SK-N-SH treated with all-trans-retinoic acid at 6 μM for 48 hours (cell line): Measurements from ENCODE around the gene LRRK1.

Experiments
- ATAC-seq: fragments of 200-7000 bp; cut with Tn5 transposase; 3 replicates; pipeline ENCODE4 v1.9.1; 2020; ENCODE audit warnings: mild to moderate bottlenecking, moderate library complexity
- BACH2 ChIP-seq: fragments of 250-450 bp; sonication (Bioruptor Pico); IDR thresholded peaks from 2 replicates; pipeline ENCODE4 v1.9.0; 2021; ENCODE audit warnings: mild to moderate bottlenecking, borderline replicate concordance
- CREB5 ChIP-seq: fragments of 250-450 bp; sonication (Bioruptor Pico); IDR thresholded peaks from 2 replicates; pipeline ENCODE4 v1.5.1; 2020; ENCODE audit warnings: low read depth, mild to moderate bottlenecking, moderate library complexity
- CSDC2 ChIP-seq: fragments of 250-450 bp; sonication (Bioruptor Pico); IDR thresholded peaks from 2 replicates; pipeline ENCODE4 v1.5.0; 2020; ENCODE audit warnings: mild to moderate bottlenecking, moderate library complexity
- ESRRG ChIP-seq: fragments of 250-450 bp; sonication (Bioruptor Pico); IDR thresholded peaks from 2 replicates; pipeline ENCODE4 v1.6.1; 2021; ENCODE audit warnings: mild to moderate bottlenecking
- GLIS3 ChIP-seq: fragments of 250-450 bp; sonication (Bioruptor Pico); IDR thresholded peaks from 2 replicates; pipeline ENCODE4 v1.5.0; 2020; ENCODE audit warnings: mild to moderate bottlenecking, moderate library complexity
- ISL1 ChIP-seq: fragments of 250-450 bp; sonication (Bioruptor Pico); IDR thresholded peaks from 2 replicates; pipeline ENCODE4 v2.1.2; 2022; ENCODE audit warnings: mild to moderate bottlenecking, moderate library complexity
- OSR1 ChIP-seq: fragments of 250-450 bp; sonication (Bioruptor Pico); IDR thresholded peaks from 2 replicates; pipeline ENCODE4 v1.8.0; 2022; ENCODE audit warnings: moderate library complexity, mild to moderate bottlenecking, inconsistent platforms
- RARB ChIP-seq: fragments of 250-450 bp; sonication (Bioruptor Pico); IDR thresholded peaks from 2 replicates; pipeline ENCODE4 v1.8.0; 2021; ENCODE audit warnings: mild to moderate bottlenecking, moderate library complexity
- SNAI2 ChIP-seq: fragments of 250-450 bp; sonication (Bioruptor Pico); IDR thresholded peaks from 2 replicates; pipeline ENCODE4 v1.5.0; 2020; ENCODE audit warnings: mild to moderate bottlenecking, moderate library complexity
- TCF4 ChIP-seq: fragments of 250-450 bp; sonication (Bioruptor Pico); IDR thresholded peaks from 2 replicates; pipeline ENCODE4 v1.8.0; 2021; ENCODE audit warnings: mild to moderate bottlenecking, moderate library complexity, borderline replicate concordance
- TOX ChIP-seq: fragments of 250-450 bp; sonication (Bioruptor Pico); IDR thresholded peaks from 2 replicates; pipeline ENCODE4 v1.8.0; 2021; ENCODE audit warnings: mild to moderate bottlenecking, moderate library complexity, borderline replicate concordance
- TSHZ2 ChIP-seq: fragments of 250-450 bp; sonication (Bioruptor Pico); IDR thresholded peaks from 2 replicates; pipeline ENCODE4 v1.5.0; 2020; ENCODE audit warnings: mild to moderate bottlenecking, moderate library complexity
- ZFP3 ChIP-seq: fragments of 250-450 bp; sonication (Bioruptor Pico); IDR thresholded peaks from 2 replicates; pipeline ENCODE4 v1.5.0; 2020; ENCODE audit warnings: mild to moderate bottlenecking, moderate library complexity
- ZFP30 ChIP-seq: fragments of 450-650 bp; formaldehyde crosslinking; IDR thresholded peaks from 2 replicates; pipeline ENCODE4 v1.5.0; 2022; ENCODE audit warnings: mild to moderate bottlenecking, moderate library complexity
- ZNF565 ChIP-seq: fragments of 450-650 bp; formaldehyde crosslinking; conservative IDR thresholded peaks from 2 replicates; pipeline ENCODE4 v1.5.0; 2020; ENCODE audit warnings: low read depth, mild to moderate bottlenecking, moderate library complexity
- ZNF70 ChIP-seq: fragments of 450-650 bp; formaldehyde crosslinking; IDR thresholded peaks from 2 replicates; pipeline ENCODE4 v1.5.0; 2020; ENCODE audit warnings: mild to moderate bottlenecking, moderate library complexity
- TF ChIP-seq, protein P1 (sequence below): fragments of 250-450 bp; sonication (Bioruptor Pico); IDR thresholded peaks from 2 replicates; pipeline ENCODE4 v1.5.1; 2021; ENCODE audit warnings: mild to moderate bottlenecking, moderate library complexity
- TF ChIP-seq, protein P2 (sequence below): fragments of 250-450 bp; sonication (Bioruptor Pico); IDR thresholded peaks from 2 replicates; pipeline ENCODE4 v1.8.0; 2021; ENCODE audit warnings: low read depth, mild to moderate bottlenecking, moderate library complexity, borderline replicate concordance

Gene LRRK1

DNA sequence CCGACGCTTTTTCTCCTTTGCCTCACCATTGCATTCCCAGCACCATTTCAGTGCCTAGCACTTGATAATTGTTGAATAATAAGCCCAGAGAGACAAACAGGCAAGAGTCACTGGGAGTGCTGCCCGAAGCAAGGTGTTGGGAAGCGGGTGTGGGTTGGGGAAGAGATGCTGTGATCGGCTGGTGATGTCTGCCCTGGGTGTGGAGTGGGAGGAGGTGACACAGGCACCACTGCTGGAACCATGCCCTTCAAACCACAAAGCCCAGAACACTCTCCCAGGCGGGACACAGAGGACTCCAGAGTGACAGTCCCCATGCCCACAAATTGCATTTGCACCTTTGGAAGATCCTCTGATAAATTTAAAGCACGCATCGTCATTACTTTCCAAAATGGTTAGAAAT lies 184.4 kb downstream of the LRRK1 start (continued):
- TF ChIP-seq, protein P1, sequence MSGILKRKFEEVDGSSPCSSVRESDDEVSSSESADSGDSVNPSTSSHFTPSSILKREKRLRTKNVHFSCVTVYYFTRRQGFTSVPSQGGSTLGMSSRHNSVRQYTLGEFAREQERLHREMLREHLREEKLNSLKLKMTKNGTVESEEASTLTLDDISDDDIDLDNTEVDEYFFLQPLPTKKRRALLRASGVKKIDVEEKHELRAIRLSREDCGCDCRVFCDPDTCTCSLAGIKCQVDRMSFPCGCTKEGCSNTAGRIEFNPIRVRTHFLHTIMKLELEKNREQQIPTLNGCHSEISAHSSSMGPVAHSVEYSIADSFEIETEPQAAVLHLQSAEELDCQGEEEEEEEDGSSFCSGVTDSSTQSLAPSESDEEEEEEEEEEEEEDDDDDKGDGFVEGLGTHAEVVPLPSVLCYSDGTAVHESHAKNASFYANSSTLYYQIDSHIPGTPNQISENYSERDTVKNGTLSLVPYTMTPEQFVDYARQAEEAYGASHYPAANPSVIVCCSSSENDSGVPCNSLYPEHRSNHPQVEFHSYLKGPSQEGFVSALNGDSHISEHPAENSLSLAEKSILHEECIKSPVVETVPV (CRISPR knock-in tag) = no peak
- no peak for TF ChIP-seq ZFP3 (CRISPR knock-in tag)
- TF ChIP-seq TCF4 (CRISPR knock-in tag) = no peak

- TF ChIP-seq TOX (CRISPR knock-in tag) (no peak), ZFP3 (CRISPR knock-in tag) (no peak), ZNF565 (CRISPR knock-in tag) (no peak), SNAI2 (CRISPR knock-in tag) (no peak), TSHZ2 (CRISPR knock-in tag) (no peak), CREB5 (no peak), ZNF70 (CRISPR knock-in tag) (no peak), ZFP30 (CRISPR knock-in tag) (no peak), GLIS3 (no peak), RARB (CRISPR knock-in tag) (no peak), ISL1 (CRISPR knock-in tag) (no peak), CSDC2 (no peak), ESRRG (no peak), OSR1 (CRISPR knock-in tag) (no peak), BACH2 (CRISPR knock-in tag) (no peak), TCF4 (CRISPR knock-in tag) (no peak)
- TF ChIP-seq, protein P1 (CRISPR knock-in tag) = no peak
- TF ChIP-seq, protein P2, sequence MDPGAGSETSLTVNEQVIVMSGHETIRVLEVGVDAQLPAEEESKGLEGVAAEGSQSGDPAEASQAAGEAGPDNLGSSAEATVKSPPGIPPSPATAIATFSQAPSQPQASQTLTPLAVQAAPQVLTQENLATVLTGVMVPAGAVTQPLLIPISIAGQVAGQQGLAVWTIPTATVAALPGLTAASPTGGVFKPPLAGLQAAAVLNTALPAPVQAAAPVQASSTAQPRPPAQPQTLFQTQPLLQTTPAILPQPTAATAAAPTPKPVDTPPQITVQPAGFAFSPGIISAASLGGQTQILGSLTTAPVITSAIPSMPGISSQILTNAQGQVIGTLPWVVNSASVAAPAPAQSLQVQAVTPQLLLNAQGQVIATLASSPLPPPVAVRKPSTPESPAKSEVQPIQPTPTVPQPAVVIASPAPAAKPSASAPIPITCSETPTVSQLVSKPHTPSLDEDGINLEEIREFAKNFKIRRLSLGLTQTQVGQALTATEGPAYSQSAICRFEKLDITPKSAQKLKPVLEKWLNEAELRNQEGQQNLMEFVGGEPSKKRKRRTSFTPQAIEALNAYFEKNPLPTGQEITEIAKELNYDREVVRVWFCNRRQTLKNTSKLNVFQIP (CRISPR knock-in tag) = no peak
- no peak for ATAC-seq
Measured at GRCh38 chr15:101104141-101104540, 185.0 kb downstream of the LRRK1 start.

- ATAC-seq = peak; percentile 59
Measured at GRCh38 chr15:101105059-101105891, 186.1 kb downstream of the LRRK1 start.

GRCh38 chr15:101107101-101107500 lies 187.9 kb downstream of the LRRK1 start:
- TF ChIP-seq TSHZ2 (CRISPR knock-in tag) (no peak), TOX (CRISPR knock-in tag) (no peak), SNAI2 (CRISPR knock-in tag) (no peak), ESRRG (no peak), ISL1 (CRISPR knock-in tag) (no peak)
- TF ChIP-seq, protein P1 (CRISPR knock-in tag) = no peak
- TF ChIP-seq, all 23 proteins: peak for 0
- no peak for ATAC-seq

More at GRCh38 chr15:101105059-101105891, 186.1 kb downstream of the LRRK1 start:
- 0 out of 2 replicates have a peak, but pooled peaks have one; percentile 15 for TF ChIP-seq ISL1 (CRISPR knock-in tag)
- no peak for TF ChIP-seq GLIS3
